ENCODE data around the gene BRD4.

BRD4 gene

GRCh38 chr19:15268192-15268927, 64.0 kb downstream of the BRD4 start:
- no peak for TF ChIP-seq CTCF (IDR thresholded peaks at IDR 0.05; ENCODE audit: low read depth, low read length)
- DNase-seq (ENCODE audit: extremely low read depth, low read depth): no peak

- no peak for TF ChIP-seq CTCF (IDR thresholded peaks at IDR 0.05; ENCODE audit: low read depth, low read length)
- no peak for DNase-seq (ENCODE audit: extremely low read depth, low read depth)
Observed at GRCh38 chr19:15266683-15267082, 65.7 kb downstream of the BRD4 start.

GRCh38 chr19:15265850-15266248, 66.5 kb downstream of the BRD4 start:
- DNase-seq (ENCODE audit: extremely low read depth, low read depth): peak; percentile 94
- TF ChIP-seq CTCF (IDR thresholded peaks at IDR 0.05; ENCODE audit: low read depth, low read length): no peak

- no peak for DNase-seq (ENCODE audit: extremely low read depth, low read depth)
- no peak for TF ChIP-seq CTCF (IDR thresholded peaks at IDR 0.05; ENCODE audit: low read depth, low read length)
Observed at GRCh38 chr19:15265214-15265849, 67.0 kb downstream of the BRD4 start.

GRCh38 chr19:15264933-15265206, 67.5 kb downstream of the BRD4 start:
- TF ChIP-seq CTCF (IDR thresholded peaks at IDR 0.05; ENCODE audit: low read depth, low read length): no peak
- DNase-seq (ENCODE audit: extremely low read depth, low read depth): no peak

- no peak for DNase-seq (ENCODE audit: extremely low read depth, low read depth)
- peak; percentile 81 for TF ChIP-seq CTCF (IDR thresholded peaks at IDR 0.05; ENCODE audit: low read depth, low read length)
Observed at GRCh38 chr19:15264061-15264932, 68.0 kb downstream of the BRD4 start.

Measured in AG09319 (cell line).